GM18519 (cell line): ENCODE data around the gene DRC1.

ENCODE experiments used
- ATAC-seq: cut with Tn5 transposase; IDR thresholded peaks from one replicate; pipeline ENCODE4 v1.9.1; 2021; ENCODE audit warnings: mild to moderate bottlenecking, moderate library complexity; ENCODE audit not compliant: unreplicated experiment, low FRiP score

Gene DRC1

DNA sequence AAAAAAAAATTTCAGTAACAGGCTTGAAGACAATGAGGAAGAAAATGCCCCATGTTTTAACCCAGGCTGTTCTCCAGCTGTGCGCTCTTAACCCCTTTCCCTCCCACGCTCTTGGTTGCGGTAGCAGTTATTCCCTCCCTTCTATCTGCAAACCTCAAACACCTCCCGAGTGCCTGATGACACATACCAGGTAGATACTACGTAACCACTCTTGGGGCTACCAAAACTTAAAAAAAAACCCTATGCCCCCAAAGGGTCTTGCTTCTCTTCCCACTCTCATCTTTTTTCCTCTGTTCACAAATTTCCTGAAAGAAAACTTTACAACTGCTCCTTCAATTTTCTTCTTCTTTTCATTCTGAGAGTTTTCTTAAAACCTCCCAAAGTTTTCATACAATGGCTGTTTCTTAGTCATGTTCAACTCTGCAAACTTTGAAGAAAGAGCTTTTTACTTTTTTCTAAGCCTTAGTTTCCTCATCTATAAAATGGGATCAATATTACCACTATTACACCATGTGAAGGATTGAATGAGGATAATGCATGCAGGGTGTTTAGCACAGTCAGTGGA, 4.9 kb upstream of the DRC1 start:
- ATAC-seq, result no peak

DNA sequence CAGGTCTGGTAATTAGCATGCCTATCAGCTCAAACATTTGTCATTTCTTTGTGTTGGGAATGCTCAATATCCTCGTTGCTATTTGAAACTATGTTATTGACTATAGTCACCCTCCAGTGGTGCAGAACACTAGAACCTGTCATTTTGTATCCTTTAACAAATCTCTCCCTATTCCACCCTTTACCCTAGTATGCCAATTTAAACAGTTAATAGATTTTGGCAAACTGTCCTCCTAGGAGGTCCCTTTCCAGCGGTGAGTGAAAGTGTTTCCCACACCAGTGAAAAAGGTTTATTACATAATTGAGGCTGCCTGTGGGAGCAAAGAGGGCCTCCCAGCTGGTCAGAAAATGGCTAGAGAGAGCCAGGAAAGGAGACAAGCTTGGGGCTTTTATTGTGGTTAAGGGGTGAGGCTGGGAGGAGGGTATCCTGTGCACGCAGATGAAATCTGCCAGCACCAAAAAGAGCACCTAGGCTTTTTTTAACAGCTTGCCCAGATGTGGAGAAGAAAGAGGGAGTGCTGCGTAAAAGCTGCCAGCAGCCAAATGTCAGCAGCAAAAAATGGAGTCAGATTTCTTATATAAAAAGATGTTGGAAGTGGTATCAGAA, 1.8 kb upstream of the DRC1 start:
- ATAC-seq, result no peak

DNA sequence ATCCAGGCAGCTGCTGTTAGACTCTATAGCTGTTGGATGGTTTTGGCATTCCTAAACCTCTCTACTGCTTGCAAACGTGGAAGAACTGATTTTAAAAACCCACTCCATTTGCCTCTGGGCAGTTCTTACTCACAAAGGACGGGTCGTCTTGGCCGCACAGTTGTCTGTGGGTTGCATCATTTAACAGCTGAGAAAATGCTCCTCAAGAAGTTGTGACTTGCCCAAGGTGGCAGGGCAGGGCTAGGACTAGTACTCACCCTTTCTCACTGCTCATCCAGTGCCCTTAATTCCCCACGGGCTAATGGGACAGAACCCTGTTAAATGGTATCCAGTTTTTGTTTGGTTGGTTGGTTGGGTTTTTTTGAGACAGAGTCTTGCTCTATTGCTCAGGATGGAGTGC, 997 bp upstream of the DRC1 start:
- no peak for ATAC-seq

DNA sequence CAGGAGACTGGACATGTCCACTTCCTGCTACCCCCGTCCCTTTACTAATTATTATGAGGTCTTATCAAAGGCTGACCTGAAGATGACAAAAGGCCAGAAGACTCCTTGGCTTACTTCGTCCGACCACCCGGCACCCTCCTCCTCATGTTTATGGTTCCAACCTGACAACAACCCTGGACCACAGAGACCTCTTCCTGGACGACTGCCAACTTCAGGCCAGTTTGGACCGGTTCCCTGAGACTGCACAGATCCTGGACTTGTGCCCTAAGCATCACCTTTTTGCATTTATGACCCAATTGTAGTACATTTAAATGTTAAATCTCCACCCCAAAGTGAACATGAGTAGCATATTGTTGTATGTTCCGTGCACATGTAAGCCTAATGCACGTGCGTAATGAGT, 5.8 kb downstream of the DRC1 start:
- ATAC-seq, result no peak

DNA sequence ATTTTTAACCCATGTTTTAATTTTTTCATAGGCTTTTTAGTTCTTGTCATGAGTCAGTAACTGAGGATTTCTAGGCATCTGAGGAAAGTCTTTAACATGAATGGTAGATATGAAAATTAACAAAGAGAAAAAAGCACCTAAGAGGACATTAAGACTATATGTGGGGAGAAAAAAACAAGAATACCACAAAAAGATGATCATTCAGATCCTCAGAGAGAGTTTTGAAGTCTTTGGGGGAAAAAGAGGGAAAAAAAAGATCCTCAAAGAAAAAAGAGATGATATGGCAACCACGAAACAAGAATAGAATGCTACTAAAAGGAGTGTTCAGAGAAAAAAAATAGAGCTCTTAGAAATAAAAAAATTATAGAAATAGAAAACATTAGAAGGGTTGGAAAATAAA, 8.1 kb downstream of the DRC1 start:
- no peak for ATAC-seq

DNA sequence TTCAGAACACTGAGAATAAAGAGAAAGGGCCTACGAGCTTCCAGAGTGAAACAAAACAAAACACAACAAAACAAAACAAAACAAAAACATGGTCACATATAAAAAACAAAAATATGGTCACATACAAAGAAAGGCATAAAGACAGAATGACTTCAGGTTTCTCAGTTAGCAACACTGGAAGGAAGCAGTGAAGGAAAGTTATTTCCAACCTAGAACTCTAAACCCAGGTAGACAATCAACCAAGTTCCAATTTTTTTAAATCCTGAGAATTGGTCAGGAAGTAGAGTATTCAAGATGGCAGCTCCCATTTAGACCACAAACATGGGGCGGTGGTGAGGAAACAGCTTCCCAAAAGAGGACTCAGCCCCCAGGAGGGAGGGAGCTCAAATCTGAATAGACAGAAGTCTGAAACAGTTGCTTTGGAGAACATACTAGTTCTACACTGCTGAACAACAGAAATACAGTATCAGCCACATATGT, 9.1 kb downstream of the DRC1 start:
- ATAC-seq, result no peak

DNA sequence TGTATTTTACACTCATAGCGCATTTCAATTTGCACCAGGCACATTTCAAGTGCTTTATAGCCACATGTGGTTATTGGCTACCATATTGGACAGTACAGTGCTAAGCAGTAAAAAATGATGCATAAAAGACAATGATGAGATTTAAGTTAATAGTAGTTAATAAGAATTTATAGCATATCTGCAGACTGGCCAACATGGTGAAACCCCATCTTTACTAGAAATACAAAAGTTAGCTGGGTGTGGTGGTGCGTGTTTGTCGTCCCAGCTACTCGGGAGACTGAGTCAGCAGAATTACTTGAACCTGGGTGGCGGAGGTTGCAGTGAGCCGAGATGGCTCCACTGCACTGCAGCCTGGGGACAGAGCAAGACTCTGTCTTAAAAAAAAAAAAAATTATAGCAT, 9.7 kb downstream of the DRC1 start:
- no peak for ATAC-seq

DNA sequence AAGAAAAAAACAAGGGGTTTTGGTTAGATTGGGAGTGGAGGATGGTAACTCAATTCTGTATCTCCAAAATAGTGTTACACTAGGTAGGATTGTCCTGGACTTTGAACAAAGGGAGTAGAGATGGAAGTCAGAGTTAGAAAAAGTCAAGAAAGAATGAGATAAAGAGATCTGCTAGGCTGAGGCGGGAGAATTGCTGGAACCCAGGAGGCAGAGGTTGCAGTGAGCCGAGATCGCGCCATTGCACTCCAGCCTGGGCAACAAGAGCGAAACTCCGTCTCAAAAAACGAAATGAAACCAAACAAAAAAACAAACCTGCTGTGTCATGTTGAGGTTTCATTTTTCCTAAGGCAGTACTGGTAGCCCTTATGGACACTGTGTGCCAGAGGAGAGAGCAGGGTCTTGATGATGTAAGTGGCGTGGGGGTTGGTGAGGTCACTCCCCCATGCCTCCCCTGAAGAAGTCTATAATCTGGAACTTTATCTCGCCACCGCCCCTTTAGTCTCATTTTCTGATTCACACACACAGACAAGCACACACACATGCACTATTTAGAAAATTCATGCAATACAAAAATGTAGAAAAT, 10.5 kb downstream of the DRC1 start:
- no peak for ATAC-seq

DNA sequence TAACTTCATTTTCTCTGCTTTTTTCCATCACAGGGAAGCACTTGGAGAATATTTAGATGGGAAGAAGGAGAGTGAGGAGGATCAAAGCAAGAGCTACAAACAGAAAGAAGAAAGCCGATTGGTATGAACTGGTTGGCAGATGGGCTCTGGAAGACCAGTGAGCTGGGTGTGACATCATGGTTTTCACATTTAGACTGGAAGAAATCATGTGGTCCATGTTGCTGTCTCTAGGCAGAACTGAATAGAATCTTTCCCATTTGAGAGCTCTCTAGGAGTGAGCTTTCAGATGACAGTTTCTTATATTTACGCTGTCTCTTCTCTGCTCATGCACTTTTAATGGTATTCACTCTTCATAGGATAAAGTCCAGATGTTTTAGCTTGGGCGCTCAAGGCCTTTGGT, 12.6 kb downstream of the DRC1 start:
- no peak for ATAC-seq

DNA sequence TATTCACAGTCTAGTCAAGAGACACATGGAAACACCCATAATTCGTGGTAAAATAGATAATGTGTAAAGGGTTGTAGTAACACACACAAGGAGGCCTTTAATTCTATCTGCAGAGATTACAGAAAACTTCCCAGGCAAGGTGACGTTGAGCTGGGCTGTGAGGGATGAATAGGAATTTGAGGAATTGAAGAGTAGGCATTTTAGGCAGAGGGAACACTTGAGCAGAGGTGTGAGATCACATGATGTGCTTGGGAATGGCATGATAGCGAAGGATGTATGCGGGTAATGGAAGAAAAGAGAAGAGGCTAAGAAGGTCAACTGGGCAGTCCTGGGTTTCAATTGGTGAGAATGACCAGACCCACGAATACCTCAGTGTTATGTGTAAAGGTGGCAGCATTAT, 20.2 kb downstream of the DRC1 start:
- no peak for ATAC-seq

DNA sequence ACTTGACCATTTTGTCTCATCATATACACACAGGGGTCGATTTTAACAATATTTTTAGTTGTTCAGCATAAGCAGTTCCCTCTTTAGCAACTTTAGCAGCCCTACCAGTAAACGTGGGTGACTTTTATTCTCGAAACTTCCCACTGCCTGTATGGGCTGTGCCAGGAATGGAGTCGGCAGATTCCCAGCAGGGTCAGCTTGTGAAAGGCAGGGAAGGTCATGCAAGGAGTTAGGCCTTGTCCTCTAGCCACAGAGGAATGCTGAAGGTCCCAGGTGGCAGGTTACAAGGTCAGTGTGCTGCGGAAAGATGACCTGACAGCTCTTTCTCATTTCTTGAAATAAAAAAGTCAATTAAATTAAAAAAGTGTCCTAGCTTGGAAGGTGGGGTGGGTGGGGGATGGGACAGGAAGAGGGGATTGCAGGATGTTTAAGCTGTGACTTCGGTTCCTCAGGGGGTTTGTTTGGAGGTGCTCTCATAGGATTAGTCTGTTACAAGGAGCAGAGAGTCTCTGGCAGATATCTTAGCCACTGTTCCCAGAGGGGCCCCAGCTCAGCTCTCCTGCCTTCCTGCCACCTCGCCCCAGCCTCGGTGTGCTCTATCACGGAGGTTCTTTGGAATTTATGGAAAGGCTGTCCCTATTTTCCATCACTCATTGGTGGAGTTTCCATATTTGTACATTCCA, 21.4 kb downstream of the DRC1 start:
- ATAC-seq, result no peak

DNA sequence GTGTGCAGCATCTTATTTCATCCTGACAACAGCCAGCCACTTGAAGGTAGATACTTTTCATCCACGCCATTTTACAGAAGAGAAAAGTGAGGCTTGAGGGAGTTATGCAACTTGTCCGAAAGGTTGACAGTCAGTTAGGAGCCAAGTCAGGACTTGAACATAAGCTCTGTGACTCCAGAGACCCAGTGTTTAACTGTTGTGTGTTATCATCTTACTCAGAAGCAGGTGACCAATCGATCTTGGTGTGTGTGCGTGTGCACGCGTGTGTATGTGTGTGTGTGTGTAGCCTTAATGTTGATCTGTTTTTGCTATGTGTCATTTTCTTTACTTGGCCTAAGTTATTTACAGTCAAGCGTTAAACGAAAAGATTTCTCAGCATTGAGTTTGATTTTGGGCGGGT, 22.0 kb downstream of the DRC1 start:
- no peak for ATAC-seq

DNA sequence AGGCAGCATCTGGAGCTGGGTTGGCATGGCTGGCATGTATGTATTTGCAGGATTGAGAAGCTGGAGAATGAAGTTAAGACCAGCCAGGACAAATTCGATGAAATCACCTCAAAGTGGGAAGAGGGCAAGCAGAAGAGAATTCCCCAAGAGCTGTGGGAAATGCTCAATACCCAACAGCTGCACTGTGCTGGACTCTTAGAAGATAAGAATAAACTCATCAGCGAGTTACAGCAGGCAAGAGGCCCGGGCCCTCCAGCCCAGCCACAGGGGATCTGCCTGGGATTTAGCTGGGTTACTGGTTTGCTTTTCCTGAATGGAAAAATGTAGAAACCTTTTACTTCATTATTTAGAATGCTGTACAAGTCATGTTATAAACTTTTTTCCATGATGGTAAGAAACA, 22.5 kb downstream of the DRC1 start:
- no peak for ATAC-seq

DNA sequence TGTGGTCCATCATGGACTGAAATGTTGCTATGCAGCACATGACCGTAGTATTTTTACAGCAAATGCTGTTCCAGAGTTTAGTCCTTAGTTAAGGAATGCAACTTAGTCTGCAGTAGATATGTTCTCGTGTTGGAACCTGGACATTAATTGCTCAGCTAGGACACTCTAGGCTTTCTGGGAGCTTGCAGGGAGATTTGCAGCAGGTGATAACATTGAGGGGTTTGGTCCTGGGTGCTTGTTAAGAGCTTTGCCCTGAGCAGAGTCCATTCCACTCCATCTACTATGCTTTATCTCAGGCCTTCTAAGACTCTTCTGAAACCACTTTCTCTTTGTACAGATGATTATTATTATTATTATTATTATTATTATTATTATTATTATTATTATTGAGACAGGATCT, 27.1 kb downstream of the DRC1 start:
- no peak for ATAC-seq

DNA sequence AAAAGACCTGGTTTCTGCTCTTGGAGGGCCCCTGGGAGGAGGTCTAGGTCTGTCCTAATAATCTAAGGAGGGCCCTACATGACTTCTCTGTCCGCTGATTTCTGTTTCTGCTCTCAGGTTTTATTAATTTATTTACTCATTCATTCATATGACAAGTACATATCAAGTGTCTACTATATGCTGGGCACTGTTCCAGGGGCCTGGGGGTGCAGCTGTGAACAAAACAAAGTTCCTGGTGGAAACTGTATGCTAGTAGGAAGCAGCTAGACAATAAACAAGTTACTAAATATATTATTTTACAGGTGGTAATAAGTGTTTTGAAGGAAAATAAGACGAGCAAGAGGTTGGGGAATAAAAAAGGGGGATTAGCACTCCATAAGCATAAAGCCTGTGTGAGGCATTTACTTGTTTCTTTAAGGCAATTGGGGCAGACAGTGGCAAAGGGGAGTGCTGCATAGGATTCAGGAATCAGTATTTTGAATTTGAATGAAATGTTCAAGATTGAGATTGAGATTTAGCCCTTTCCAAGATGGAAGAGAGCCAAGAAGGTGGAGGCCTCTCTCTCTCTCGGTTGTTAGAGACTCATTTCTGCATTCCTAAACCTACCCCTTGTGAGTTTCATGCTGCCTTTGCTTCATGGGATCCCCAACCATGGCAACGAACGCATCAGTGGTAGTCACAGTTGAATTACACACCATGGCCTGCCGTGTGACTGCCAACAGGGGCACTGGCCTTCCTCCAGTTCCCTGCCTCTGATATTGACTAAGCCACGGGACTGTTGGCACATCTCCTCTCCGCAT, 28.3 kb downstream of the DRC1 start:
- no peak for ATAC-seq

DNA sequence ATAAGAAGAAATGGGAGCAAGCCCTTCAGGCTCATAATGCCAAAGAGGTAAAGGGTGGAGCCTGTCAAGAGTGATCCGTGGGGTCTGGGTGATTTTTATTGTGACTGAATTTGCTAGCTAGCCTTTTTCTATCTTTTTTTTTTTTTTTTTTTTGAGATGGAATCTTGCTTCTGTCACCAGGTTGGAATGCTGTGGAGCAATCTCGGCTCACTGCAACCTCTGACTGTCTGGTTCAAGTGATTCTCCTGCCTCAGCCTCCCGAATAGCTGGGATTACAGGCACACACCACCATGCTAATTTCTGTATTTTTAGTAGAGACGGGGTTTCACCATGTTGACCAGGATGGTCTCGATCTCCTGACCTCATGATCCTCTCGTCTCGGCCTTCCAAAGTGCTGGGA, 29.1 kb downstream of the DRC1 start:
- ATAC-seq, result no peak

DNA sequence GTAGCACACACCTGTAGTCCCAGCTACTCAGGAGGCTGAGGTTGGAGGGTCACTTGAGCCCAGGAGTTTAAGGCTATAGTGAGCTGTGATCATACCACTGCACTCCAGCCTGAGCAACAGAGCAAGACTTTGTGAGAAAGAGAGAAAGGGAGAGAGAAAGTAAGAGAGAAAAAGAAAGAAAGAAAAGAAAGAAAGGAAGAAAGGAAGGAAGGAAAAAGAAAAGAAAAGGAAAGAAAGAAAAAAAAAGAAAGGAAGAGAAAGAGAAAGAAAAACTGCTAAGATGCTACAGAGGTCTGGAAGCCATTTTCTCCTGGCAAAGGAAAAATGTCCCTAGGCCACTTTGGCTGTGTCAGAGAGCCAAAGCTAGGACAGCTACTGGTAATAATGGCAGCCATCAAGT, 30.6 kb downstream of the DRC1 start:
- ATAC-seq, result no peak

DNA sequence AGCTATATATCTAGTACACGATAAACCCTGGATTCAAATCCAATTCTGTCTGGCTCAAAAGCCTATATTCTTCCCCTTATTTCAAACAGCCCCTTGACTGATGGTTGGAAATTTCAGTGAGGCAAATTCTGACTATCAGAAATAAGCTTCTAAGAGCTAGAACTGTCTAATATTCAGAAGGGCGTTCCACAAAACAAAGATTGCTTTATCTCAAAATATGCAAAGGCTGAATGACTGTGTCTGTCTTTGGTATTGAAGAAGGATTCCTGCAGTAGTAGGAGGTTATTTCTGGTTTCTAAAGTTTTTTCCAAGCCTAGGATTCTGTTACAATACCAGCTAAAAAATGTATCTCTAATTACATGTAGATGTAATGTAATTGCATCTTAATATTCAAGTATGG, 31.1 kb downstream of the DRC1 start:
- ATAC-seq, result no peak

DNA sequence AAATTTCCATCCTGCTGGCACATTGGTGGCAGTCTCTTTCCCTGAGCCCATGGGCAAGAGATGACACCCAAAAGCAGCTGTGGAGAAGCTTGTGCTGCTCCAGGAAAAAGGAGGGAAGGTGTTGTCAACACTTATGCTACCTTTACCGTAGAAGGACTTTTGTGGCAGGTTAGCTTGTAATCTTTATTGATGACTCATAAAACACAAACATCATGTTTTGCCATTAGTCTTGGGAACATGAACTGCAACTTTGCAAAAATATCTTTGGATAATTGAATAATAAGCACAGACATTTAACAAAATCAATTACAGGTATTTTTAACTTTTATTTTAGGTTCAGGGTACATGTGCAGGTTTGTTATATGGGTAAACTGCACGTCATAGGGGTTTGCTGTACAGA, 33.4 kb downstream of the DRC1 start:
- no peak for ATAC-seq

DNA sequence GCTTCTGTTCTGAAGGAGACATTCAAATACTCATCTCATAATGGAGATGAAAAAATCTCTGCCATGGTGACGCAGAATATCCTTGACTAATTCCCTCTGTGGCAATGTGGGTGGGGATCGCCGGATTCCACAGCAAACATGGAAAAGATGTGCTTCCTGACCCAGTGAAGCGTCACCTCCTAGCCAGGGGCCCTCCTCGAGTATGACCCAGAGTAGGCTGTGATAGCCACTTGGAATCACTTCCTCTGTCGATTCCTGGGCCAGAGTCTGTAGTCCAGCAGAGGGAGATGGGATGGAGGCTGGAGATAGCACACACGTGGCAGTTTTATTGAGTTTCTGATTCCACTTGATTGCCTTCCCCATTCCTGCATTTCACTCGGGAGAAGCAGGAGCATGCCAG, 36.8 kb downstream of the DRC1 start:
- no peak for ATAC-seq

DNA sequence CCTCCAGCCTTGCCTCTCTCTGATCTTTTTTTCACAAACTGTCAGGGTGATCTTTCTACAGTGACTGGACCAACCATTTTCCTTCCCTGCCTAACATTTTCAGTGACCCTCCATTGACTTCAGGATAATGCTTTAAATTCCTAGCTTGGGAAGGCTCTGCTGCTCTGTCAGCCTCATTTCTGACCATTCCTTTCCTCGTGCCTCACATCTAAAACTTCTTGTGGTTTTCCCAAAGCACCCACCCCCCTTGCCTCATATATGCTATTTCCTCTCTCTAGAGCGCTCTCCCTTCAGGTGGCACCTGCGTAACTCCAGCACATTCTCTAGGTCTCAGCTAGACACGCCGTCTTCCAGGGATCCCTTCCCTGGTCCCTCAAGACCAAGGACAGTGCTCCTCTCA, 37.2 kb downstream of the DRC1 start:
- ATAC-seq, result no peak
